GM19240 (cell line): ENCODE results near the gene NAPA.

ENCODE experiments used
- DNase-seq: peaks from one replicate; pipeline ENCODE4 v3.0.0; 2011; ENCODE audit warnings: low spot score; ENCODE audit not compliant: insufficient read length

The NAPA gene

DNA sequence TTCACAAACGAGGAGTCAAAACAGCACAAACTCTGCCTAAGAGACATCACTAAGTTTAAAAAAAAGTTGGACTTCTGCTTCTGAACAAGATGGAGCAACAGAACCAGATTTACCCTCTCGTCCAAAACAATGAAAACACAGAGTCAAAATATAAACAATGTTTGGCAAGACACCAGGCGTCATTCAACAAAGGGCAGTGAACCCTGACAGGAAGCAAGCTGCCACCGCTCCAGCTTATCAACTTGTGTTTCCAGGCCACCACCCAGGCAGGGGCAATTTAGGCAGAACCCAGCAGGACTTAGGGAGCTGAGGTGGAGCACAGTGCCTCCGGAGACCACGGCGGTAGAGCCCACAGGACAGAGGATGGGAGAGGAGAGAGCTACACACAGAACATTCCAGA, 8.6 kb upstream of the NAPA start:
- DNase-seq = no peak

DNA sequence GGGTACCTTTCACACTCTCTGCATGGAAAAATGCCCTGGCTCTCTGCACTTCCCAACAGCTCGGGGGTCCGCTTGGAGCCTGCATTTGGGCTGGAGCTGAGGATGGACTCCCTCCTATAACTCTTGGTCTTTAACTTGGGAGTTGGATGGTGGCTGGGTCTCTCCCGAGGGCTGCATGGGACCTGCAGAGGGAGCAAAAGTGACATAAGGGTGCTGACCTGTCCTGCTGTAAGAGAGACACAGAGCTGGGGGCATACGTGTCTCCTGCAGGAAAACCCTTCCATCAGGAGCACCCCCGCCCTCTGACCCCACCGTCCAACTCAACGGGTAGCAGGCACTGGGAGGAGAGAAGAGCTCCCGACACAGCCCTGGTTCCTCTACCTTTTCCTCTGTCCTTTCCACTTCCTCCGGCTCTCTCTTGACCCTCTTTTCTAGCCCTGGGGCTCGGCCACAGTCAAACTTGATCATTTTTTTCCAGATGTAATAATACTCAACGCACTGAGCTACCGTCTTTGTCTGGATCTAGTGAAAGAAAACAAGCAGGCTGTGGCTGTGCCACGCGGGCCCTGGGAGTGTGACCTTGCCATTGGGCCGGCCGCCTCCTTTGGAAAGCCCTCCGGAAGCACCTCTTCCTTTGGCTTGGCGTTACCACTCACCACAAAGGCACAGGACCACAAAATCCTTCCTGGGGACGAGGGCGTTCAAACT, 6.8 kb upstream of the NAPA start:
- DNase-seq = no peak

DNA sequence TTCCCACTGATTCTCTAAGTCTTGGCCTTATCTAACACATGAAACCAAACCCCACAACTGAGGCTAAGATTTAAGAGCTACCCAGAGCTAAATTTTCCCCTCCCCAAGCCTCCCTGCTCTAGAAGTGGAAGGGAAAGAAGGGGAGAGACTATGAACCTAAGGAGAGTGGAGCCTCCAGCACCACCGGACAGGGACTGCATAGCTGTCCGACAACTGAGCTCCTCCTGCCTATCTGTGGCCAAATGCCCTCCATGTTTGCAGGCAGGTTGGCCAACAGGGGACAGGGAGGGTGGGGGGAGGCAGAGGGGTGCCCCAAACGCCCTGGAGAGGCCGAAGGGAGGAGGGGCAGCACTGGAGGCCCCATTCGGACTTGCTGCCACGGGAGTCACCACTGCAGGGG, 6.0 kb upstream of the NAPA start:
- no peak for DNase-seq

DNA sequence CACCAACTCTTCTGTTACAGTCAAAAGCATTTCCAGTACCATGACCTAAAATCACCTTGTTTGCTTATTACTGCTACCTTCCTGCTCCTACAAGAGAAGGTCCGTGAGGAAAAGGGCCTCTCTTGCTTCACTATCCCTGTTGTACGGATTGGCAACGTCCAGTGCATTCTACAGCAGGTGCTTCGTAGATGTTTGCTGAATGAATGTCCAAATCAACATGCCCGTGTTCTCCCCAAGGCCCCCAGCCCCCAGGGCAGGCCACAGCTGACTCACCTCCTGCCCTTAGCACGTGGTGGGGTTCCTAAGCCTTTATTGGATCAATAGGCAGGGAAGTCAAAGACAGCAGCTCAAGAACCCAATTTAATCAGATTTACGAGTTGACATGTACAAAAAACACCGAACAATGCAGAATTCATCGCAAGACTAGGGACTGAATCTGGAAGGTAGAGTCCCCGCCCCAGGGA, 5.5 kb upstream of the NAPA start:
- no peak for DNase-seq

DNA sequence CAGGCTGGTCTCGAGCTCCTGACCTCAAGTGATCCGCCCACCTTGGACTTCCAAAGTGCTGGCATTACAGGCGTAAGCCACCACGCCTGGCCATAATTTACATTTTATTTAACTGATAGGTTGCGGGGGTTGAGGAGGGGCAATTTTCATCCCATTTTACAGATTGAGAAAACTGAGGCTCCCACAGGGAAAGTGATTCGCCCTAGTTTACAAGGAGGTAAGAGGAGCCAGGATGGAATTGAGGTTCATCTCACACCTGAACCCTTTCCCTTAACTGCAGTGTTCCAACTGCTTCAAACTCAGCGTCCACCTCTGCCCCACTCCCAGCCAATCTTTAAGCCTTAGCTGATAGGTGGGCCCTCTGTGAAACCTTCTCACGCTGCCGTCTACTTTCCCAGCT, 4.0 kb upstream of the NAPA start:
- DNase-seq = no peak

DNA sequence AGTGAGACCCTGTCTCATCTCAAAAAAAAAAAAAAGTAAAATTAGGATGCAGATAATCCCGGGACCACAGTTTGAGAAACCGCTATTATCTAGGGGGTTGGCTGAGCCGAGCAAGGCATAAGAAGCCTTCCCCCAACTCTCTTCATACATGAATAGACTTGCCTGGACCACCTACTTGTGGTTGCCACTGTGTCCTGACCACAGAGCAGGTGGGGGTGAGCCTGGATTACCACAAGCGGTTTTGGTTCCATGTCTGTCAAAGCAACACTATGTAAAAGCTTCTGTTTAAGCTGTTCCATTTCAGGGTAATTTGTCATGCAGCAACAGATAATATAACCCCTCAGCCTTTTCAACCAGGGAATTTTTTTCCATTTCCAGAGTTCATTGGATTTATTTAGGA, 3.3 kb upstream of the NAPA start:
- DNase-seq = peak; percentile 76

DNA sequence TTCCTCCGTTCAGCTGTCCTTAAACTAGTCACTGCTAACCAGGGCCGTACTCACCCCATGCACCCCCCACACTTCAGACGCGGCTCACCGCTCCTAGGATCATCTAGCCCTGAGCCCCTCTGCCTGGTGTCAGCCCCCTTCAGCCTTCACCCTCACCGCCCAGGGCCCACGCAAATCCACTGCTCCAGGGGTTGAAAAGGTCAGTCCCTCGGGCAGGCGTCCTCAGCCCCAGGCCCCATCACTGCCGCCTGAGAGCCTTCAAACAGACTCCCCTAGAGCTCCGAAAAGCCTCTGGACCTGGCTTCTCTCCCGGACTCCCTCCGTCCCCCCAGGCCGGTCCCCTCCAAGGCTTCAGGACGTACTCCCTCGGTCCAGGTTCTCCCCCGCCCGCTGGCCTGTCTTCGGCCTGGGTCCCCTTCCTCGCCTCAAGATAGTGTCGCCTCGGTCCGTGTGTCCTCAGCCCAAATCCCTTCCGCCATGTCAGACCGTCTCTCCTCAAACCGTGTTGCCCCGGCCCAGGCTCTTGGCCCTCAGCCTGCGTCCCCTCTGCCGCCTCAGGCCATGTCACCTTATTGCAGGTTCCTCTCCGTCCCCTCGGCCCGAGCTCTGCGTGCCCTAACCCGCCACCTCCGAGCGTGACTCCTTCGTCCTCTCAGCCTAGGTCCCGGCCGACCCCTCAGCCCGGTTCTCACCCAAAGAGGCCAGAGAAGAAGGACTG, 553 bp downstream of the NAPA start:
- no peak for DNase-seq

DNA sequence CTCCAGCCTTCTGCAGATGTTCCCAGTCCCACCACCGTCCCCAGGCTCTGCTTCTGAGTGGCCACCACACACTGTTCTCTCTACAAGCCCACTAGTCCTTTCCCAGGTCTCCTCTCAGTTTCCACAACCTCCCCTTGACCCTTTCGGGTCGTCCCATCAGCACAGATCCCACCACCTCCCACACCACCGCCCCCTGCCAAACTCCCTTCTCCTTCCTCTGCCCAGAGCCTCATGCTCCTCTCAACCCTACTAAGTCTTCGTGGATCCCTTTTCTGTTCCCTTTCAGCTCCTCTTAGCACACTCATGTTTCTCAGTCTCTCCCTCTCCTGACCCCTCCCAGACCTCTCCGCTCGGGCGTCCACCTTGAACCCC, 1.9 kb downstream of the NAPA start:
- DNase-seq = no peak

DNA sequence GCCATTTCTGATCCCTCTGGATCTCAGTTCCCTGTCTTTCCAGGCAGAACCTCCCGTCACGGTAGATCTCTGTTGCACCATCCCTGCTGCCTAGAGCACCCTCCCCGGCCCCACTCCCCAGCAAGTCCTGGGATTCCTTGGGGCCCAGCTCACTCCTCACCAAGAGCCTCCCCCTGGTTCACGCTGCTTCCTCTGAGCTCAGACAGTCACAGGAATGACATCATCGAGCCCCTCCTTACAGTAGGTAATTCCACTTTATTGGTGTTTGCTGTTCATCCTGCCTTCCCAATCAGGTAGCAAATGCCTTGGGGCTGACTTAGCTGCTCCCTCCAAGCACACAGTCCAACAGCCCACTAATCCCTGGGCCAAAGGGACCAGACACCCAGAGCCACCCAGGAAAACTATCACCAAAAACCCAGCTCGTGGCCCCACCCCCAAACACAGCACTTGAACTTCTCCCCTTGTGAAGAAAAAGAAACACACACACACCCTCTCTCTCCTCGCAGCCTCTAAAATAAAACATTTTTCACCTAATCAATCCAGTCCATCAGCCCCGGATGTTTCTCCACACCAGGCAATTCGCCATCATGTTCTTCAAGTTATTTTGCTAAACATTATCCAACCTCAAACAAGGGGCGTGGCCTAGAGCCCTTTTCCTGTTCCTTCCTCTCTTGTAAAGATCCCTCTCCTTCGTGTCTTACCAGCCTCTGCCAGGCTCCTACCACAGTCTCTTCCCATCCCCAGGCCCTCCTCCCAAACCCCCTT, 2.5 kb downstream of the NAPA start:
- no peak for DNase-seq

DNA sequence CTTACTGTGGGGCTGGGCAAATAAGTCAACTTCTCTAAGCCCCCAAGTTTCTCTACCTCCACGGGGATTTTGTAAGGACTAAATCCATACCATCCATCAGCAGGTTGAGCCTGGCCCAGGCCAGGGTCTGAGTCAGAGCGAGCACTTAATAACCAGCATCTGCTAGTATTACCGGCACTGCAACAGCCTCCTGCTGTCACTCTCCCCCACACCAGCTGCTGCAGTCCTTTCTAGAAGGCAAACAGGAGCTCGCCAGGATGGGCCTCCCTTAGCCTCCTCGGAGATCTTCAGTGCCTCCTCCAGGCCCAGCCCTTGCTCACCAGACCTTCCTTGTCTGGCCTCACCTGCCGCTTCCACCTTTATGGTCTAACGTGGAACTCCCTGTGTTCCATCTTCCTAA, 3.2 kb downstream of the NAPA start:
- DNase-seq = no peak

DNA sequence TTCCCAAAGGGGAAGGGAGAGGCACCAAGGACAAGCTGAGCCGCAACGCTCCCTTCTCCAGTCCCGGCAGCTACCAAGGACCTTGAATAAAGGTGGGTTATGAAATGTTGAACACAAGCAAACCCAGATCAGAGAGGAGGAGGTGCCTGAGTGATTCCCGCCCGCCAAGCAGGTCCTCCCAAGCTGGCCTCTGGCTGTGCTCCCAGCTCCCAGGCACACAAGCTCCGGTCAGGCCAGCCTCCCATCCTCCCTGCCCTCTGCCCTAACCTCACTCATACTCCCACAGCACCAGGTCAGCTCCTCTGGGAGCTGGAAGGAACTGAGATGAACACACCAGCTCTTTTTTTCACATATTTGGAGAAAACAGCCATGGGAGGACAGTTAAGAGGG, 3.7 kb downstream of the NAPA start:
- DNase-seq = no peak

DNA sequence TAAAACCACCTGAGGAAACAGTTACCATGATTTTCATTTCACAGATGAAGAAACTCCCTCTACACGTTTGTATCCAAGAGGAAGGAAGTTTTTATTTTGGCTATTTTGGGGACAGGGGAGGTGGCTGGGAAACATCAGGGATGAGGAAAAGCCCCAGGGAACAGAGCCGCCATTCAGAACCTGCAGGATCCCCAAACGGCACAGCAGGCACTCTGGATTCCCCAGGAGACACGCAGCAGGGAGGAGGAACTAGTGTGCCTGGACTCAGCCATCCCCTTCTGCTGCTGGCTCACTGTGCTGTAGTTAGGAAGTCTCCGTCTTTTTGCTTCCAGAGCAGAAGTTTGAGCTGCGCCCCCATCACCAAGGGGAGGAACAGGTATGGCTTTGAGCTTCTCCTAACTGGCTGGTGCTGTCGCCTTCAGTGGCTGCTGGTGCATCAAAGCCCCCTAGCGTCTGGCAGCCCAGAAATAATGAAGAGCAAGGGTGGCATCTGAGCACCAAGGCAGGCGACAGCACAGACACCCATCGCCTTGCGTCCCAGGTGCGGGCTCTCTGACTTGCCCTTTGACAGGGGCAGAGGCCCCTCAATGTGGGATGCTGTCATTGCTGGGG, 4.2 kb downstream of the NAPA start:
- no peak for DNase-seq

DNA sequence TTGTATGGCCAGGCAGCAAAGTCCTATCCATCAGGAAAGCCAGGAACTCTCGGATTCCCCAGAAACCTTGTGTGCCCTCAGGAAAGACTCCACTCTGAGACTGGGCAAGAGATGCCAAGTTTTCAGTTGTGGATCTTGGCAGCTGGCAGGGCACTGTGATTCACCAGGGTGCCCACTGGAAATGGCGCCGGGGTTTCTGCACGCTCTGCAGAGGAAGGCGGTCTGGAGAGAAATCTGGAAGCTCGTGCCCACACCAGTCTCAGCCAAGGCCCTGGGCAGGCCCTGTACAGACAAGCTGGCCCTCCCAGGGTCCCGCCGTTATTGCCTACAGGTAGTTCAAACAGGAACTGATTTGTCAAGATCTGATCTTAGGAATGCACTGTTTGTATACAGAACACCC, 4.9 kb downstream of the NAPA start:
- no peak for DNase-seq

DNA sequence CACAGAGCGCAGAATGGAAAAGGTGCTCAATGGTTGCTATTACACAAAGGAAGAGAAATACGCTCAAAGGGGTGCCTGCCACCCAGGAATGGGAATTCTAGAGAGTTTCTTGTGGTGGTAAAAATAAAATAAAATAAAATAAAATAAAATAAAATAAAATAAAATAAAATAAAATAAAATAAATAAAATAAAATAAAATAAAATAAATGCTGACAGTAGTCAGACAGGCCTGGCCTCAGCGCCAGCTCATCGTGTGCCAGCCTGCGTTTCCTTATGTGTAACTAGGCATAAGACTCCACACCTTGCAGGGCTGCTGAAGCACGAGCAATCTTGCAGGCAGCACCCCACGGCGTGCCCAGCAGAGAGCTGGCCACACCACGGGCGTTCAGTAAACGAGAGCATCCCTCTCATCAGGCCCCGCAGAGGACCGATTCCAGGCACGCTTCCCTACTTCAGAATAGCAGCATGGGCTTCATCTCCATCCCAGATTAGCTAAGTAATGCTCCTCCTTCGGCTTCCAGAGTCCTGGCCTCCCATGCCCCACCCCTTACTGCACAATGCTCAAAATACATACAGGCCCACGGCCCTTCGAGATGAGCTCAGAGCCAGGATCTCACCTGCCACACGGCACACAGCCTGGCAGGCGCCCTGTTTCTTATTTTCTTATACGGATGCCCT, 5.6 kb downstream of the NAPA start:
- DNase-seq = no peak

DNA sequence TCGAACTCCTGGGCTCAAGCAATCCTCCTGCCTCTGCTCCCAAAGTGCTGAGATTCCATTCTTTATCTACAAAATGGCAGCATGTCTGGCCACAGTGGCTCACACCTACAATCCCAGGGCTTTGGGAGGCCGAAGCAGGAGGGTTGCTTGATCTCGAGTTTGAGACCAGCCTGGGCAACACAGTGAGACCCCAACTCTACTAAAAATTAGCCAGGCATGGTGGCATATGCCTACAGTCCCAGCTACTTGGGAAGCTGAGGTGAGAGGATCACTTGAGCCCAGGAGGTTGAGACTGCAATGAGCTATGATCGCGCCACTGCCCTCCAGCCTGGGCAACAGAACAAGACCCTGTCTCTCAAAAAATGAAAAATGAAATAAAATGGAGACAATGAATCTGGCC, 6.1 kb downstream of the NAPA start:
- DNase-seq = no peak

DNA sequence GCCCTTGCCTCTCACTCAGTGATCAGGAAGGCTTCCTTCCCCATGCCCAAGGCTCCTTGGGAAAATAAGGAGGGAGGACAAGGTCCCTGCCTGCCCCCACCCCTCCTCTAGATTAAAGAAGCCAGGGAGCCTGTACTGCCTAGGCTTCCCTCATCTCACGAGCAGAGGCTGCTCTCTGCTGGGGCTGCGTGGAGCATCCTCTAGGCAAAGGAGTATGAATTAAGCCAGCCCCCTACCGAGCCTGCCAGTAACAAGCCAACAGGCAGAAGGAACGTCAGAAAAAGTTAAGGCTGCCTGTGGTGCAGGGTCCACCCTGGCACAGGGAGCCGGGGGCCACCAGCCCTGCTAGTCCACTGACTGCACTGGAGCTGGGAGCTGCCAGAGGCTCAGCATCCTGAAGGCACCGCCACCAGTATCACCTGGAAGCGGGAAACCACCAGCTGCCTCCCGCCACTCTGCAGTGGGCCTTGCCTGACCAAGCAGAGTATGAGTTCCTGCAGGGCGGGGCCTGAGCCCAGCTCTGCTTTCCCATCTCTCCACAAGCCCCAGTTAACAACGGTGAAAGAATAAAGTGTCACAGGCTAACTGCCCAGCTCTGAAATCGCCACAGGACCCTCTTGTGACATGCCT, 6.8 kb downstream of the NAPA start:
- DNase-seq = no peak

DNA sequence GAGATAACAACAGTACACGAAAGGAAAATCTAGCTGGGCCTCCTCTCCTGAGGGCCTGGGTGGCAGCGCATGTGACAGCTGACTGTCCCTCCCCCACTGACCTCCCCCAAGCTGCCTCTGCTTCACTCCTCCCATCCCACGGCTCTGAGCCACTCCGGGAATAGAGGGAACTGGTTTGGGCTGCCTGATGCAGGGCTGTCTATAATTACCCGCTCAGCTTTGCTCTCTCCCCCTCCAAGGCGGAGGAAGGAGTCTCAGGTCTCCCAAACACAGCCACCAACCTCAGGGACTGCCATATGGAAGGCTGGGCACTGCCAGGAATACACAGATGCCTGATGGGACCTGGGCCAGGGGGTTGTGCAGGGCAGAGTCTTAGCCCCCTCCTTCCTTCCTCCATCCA, 7.9 kb downstream of the NAPA start:
- DNase-seq = no peak

DNA sequence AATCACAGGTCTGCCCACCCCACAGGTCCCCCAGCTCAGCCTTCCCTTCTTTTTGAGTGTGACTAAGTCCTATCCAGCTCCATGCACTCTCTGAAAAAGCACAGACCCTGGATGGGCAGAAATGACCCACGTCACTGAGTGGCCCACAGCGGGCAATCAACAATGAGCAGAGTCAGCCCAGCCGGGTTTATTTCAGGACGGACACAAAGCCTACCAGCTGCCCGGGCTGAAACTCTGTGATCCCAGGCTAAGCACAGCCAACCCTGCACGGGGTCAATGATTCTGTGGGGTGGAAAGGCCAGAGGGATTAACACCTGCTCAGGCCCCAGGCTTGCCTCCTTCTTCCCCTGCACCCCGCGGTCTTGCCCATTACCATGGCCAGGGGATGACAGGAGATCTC, 8.4 kb downstream of the NAPA start:
- DNase-seq = no peak

DNA sequence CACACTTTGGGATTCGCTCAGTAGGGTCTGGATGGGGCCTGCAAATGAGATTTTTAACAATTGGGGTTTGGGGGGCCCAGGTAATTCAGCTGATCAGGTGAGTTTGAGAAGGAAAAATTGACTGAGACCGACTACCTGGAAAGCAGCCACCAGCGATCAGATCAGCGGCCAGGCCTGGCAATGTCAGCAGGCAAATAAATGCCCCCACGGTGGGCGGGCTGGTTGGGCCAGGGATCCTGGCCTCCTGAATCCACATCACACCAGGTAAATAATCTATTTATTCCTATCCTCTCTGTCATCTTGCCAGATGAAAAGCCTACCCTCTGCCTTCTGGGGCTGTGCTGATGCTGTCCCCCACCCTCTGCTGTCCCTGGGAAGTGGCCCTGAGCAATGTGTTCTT, 9.4 kb downstream of the NAPA start:
- DNase-seq = no peak

DNA sequence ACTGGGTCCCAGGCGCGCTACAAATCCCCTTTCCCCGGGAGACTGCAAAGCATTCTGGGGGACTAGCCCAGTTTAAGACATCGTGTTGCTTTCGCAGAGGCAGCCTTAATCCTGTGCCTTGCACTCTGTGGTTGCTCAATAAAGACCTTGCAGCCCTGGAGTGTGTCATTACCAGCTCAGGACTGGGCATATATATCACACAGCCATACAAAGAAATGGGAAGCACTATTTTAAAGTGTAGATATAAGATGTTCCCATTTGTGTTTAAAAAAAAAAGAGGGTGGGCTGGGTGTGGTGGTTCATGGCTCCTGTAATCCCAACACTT, 11.1 kb downstream of the NAPA start:
- DNase-seq = no peak

DNA sequence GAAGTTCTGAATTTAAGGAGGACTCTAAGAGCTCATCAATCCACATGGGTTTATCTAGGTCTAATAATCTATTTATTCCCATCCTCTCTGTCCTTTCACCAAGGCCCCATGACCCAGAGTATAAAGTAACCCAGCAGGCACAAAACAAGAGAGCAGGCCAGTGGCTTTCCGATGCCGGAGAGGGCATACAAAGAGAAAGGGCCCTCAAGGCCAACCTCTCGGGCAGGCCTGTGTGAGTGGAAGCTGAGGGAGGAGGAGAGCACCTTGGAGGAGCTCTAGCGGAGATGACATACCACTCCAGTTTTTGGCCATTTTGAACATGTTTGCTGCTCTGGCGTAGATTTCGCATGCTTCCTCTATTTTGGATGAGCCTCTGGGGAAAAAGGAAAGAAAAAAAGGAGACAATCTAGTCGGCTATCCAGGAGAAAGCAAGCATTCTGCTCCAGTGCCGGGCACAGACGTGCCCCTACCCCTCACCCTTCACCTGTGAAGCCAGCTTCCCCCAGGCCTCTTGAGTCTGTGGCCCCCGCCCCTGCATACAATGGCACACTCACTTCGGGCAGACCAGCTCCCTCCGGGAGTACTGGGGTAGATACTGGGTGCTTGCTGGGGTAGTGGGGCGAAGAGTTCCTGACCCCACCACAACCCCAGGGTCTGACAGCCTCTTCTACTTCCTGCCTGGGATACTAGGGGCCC, 11.6 kb downstream of the NAPA start:
- DNase-seq = no peak
